GM19023 (cell line): ENCODE measurements around the gene BCAP29.
"Not testable (repeated sequence)": the region's sequence is repeated elsewhere in the genome, so short reads cannot be mapped to it uniquely, and the experiment has no call there.

ENCODE experiments used
- ATAC-seq: cut with Tn5 transposase; IDR thresholded peaks from one replicate; pipeline ENCODE4 v1.9.1; 2021; ENCODE audit warnings: mild to moderate bottlenecking, moderate library complexity; ENCODE audit not compliant: unreplicated experiment

BCAP29 gene

GRCh38 chr7:107579885-107580715 is at the start of gene BCAP29:
TSS of gene BCAP29 (plus strand) at chr7:107580246. CDS start at chr7:107580773, 527 bp downstream.
- ATAC-seq = peak; percentile 96

GRCh38 chr7:107530751-107531150 is 49.3 kb upstream of the BCAP29 start:
- ATAC-seq = no peak

- ATAC-seq = no peak
These were observed 45.9 kb upstream of the BCAP29 start for GRCh38 chr7:107534139-107534538.

GRCh38 chr7:107537228-107537627 is 42.8 kb upstream of the BCAP29 start:
- not testable (repeated sequence) for ATAC-seq

GRCh38 chr7:107538001-107538400 is 42.0 kb upstream of the BCAP29 start:
- ATAC-seq = no peak

- ATAC-seq = no peak
These were observed 36.6 kb upstream of the BCAP29 start for GRCh38 chr7:107543338-107543993.

- no peak for ATAC-seq
These were observed 35.0 kb upstream of the BCAP29 start for GRCh38 chr7:107544848-107545591.

- ATAC-seq = no peak
These were observed 28.1 kb upstream of the BCAP29 start for GRCh38 chr7:107551936-107552335.

- no peak for ATAC-seq
These were observed 24.2 kb upstream of the BCAP29 start for GRCh38 chr7:107555893-107556292.

GRCh38 chr7:107559864-107560263 is 20.2 kb upstream of the BCAP29 start:
- no peak for ATAC-seq

GRCh38 chr7:107560898-107561516 is 19.0 kb upstream of the BCAP29 start:
- ATAC-seq = no peak

- ATAC-seq = peak; percentile 69
These were observed 16.8 kb upstream of the BCAP29 start for GRCh38 chr7:107563081-107563774.

GRCh38 chr7:107563775-107564552 is 16.1 kb upstream of the BCAP29 start, which contains the start of the genes COG5 and DUS4L:
TSS of gene COG5 (minus strand) at chr7:107563920. CDS start at chr7:107563896, 24 bp downstream.
TSS of gene DUS4L (plus strand) at chr7:107563971. CDS start at chr7:107567071, 3,100 bp downstream.
- ATAC-seq = peak; percentile 95

- no peak for ATAC-seq
These were observed 15.3 kb upstream of the BCAP29 start for GRCh38 chr7:107564553-107565298.

- ATAC-seq = no peak
These were observed 9.7 kb upstream of the BCAP29 start for GRCh38 chr7:107570298-107570697.

GRCh38 chr7:107573537-107573936 is 6.5 kb upstream of the BCAP29 start:
- no peak for ATAC-seq

GRCh38 chr7:107579554-107579884 is 527 bp upstream of the BCAP29 start:
- ATAC-seq = peak; percentile 5

GRCh38 chr7:107580716-107581383 is 804 bp downstream of the BCAP29 start:
- ATAC-seq = no peak
